Stimulated activated CD4-positive, alpha-beta T cell treated with anti-CD3 and anti-CD28 coated beads, TNF-alpha, amount 100 ng/mL, for 1 hour (primary cell): ENCODE results near the gene YAE1.

Experiments used
- DNase-seq, 3 donors: peaks; one replicate each; pipeline ENCODE4 v3.0.0-alpha.2; 2020; ENCODE audit warnings: low read depth in 3 of 3, low spot score in 1 of 3

YAE1 gene

DNA sequence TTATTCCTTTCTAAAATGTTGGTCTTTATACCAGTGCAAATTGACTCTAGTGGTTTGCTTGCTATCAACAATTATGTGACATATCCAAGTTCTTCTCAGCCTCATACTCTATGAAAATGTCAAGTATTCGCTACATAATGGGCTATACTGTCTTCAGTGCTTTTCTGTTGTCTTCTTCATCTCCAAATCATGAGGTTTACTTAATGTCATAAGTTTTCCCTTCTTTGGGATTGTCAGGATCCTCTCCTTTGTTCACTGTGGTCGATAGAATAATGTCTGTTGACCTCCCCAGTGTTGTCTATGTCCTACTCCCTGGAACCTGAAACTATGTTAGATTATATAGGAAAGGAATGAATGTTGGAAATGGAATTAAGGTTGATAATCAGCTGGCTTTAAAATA is 40.7 kb downstream of the YAE1 start:
- DNase-seq: no peak

GRCh38 chr7:39607865-39608264 is 41.7 kb downstream of the YAE1 start:
- DNase-seq: no peak

- DNase-seq: no peak
These were observed 42.1 kb downstream of the YAE1 start for GRCh38 chr7:39608278-39608677.

- DNase-seq: no peak
These were observed 43.1 kb downstream of the YAE1 start for GRCh38 chr7:39609113-39609934.

DNA sequence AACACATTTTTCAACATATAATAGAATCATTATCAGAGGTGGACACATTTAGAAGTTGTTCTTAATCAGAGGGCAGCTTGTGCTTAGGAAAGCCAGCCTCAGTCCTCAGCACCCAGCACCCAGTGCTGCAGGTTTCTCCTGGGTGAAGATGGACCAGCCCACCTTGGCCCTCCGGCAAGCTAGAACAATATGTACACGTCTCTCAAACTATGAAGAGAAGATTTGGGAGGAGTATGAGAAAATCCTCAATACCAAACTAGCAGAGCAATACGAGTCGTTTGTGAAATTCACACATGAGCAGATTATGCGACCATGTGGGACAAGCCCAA is 43.7 kb downstream of the YAE1 start:
- no peak for DNase-seq

DNA sequence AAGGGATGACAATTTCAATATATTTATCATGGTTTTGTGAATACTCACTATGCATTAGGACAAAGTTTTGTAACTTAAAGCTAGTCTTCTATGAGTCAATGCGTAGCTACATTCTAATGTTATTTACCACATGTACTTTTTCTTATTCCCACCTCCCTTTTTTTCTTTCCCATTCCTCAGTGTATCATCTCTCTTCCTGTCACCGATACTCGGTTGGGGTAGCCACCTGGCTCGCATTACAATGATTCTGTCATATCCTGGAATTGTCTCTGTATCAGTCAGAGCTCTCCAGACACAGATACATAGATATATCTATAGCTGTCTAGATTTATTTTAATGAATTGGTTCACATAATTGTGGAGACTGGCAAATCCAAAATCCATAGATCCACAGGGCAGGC is 47.4 kb downstream of the YAE1 start:
- DNase-seq: no peak

DNA sequence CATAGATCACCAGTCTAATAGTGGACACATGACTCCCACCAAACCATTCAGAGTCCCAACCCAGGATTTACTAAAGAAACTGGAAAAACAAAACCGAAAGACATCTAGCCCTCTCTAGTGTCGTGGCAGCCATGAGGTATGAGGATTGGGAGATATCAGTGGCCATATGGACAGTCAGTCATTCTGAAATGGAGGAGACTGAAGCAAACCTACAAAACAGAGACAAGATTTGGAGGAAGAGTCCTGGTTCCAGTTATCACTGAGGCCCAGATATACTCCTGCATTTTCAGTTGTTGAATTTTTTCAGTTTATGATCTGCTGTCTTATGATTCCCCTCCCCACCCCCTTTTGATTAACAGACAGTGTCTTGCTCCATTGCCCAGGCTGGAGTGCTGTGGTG is 48.1 kb downstream of the YAE1 start:
- DNase-seq: no peak

DNA sequence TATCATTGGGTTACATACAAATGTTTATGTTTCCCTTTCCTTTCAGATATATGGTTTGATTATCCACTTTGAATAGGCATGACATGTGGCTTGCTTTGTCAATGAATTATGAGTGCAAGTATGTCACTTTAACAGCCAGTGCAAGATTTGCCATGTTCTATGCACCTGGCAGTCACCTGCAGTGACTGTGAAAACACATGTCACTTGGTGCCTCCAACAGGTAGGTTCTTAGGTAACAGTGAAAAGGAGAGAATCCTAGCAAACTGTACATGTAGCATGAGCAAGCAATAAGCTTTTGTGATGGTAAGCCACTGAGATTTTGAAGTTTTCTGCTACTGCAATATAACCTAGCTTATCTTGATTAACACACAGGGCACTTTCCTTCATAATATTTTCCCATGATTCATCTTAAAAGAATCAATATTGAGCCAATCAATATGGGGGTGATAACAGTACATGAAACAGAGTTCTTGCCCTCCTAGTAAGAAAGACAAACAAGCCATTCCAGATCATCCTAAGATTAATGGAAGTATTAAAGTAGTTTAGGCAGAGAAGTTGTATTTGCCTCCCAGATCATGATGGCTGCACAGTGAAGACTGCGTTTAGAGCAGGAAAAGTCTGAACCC is 49.3 kb downstream of the YAE1 start:
- no peak for DNase-seq

GRCh38 chr7:39616138-39616537 is 49.9 kb downstream of the YAE1 start:
- no peak for DNase-seq

DNA sequence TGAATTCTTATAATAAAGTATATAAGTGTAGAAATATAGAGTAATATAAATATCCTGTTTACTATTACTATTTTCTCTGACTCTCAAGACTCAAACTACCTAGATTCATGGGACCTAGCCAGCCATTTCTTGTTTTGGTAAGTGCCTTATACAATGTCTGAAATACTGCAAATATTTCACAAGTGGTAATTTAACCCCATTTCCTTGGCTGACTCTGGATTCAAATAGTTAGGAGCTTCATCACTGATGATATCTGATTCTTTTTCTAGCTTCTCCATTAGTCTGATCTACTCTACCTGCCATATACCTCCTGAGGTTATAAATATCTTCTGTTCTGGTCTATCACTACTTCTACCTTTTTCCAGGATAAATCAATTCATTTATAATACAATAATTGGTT is 50.8 kb downstream of the YAE1 start:
- no peak for DNase-seq

DNA sequence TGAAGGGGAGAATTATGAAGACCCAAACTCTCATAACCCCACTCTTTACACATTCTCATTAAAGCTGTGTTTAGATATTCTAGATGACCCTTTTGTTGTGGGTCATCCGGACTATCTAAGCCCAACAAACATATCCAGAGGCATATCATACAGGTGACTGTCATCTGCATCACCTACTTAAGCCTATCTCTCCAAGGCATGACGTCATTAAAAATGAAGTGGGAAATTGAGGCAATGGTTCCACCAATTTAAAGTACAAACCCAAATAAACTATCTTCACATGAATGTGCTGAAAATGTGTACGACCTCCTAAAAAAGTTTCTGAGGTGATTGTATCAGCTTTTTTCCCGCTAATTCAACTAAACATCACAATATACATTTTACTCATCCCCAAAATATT is 52.7 kb downstream of the YAE1 start:
- no peak for DNase-seq

DNA sequence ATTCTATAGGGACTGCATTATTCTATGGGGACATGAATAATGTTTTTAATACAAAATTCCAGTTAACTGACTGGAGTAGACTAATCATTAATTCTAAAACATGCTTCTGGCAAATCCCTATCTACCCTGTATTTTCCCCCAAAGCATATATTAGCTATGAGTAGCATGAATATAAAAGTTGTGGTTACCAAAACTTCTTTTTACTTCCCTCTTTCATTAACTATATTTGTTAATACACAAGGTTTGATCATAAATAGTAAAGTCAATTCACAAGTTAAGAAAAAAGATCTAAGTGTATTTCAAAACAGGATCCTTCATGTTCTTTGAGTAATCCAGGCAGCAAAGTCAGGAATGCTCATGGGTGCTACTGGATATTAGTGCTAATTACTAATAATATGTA is 54.3 kb downstream of the YAE1 start:
- DNase-seq: no peak

DNA sequence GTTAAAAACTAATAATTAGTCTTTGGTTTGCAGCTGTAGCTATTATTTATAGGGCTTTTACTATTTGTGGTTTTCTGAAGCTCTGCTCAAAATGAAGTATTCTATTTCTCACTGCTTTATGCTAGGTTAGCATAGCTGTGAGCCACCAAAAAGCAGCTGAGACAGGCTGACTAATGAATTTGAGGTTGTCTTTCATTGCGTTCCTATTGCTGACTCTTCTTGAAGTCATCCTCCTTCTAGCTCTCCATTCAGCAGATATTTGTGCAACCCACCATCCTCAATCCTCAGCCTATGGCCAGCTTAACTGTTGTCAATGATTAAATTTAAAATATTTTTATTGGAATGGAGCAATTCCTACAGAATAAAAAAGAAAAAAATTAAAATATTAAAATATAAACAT is 55.1 kb downstream of the YAE1 start:
- DNase-seq: no peak

GRCh38 chr7:39621784-39622411 is 55.7 kb downstream of the YAE1 start:
- no peak for DNase-seq
